ENCODE results near the gene HMGXB4.

Gene HMGXB4

DNA sequence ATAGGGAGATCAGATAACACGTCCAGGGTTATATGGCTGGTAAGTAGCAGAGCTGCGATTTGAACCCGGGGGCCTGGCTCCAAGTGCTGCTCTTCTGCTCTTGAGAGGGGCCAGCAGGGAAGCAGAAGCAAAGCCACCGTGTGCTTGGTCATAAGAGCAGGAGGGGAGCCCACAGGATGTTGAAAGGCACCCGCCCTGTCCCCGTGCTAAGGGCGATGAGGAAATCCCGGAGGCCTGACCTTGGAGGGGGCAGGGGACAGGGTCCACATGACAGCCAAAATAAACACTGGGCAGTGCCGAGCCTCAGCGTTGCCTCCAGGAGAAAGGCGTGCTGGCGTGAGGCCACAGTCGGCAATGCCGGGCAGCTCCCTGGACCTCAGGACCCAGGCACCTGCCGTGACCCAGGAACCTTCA is 71.2 kb downstream of the HMGXB4 start:
- H3K27me3 Mint-ChIP-seq (ENCODE audit: low read depth): no peaks in the 10 kb centered on the region
- no peak overlapping the region for H3K4me3 Mint-ChIP-seq
- no peaks in the 10 kb centered on the region for H3K9me3 Mint-ChIP-seq
- no peak for TF ChIP-seq CTCF (IDR thresholded peaks at IDR 0.05; ENCODE audit: unreplicated experiment in 3 of 3)
- peaks cover 58% of the 10 kb centered on the region for H3K36me3 Mint-ChIP-seq (ENCODE audit: low read depth)
- no peaks in the 10 kb centered on the region for H3K4me1 Mint-ChIP-seq
- H3K27ac Mint-ChIP-seq: no peak overlapping the region

DNA sequence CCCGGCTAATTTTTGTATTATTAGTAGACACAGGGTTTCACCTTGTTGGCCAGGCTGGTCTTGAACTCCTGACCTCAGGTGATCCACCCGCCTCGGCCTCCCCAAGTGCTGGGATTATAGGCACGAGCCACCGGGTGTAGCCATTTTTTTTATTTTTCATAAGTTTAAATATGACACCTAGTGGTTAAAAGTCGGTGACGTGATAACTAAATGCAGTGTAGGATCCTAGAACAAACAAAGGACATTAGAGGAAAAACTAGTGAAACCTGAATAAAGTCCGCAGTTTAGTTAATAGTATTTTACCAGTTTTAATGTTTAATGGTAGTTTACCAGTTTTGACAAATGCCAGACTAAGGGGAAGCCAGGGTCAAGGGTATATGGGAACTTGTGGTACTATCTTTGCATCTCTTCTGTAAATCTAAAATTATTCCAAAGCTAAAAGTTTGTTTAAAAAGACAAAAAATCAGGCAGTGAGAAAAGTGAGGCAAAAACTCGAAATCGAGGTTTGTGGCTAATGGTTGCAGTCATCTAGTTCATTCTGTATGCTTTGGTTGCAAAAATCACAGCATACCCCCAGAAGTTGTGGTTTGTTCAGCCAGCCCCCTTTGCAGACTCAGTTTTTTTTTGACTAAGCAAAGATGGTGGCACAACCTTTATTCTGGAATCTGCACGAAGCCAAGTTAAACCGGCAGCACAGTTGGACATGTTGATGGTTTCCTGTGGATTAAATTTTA is 72.0 kb downstream of the HMGXB4 start:
- Mint-ChIP-seq H3K27me3 (ENCODE audit: low read depth) (no peaks in the 10 kb centered on the region), H3K4me3 (no peak overlapping the region), H3K36me3 (ENCODE audit: low read depth) (peaks cover 62% of the 10 kb centered on the region), H3K4me1 (no peaks in the 10 kb centered on the region), H3K9me3 (no peaks in the 10 kb centered on the region), H3K27ac (no peak overlapping the region)
- TF ChIP-seq CTCF (IDR thresholded peaks at IDR 0.05; ENCODE audit: unreplicated experiment in 3 of 3): no peak

GRCh38 chr22:35330258-35330861 is 73.1 kb downstream of the HMGXB4 start:
- peaks cover 56% of the 10 kb centered on the region for H3K36me3 Mint-ChIP-seq (ENCODE audit: low read depth)

DNA sequence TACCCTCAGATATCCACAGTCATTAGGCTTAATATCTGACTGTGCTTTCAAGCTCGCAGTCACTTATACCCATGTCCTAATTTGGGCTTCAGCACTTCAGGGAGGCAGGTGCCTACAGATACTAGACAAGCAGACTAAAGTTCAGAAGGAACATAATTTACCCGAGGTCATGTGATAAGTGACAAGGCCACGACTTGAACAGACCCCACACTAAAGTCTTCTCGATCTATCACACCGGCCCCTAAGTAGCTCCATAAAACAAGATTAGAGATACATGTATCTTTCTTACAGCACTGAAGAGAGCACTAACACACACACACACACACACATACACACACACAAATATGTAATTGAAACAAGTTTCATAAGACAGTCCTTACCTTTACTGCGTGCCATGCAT is 75.0 kb downstream of the HMGXB4 start:
- Mint-ChIP-seq H3K9me3 (no peaks in the 10 kb centered on the region), H3K27me3 (ENCODE audit: low read depth) (no peaks in the 10 kb centered on the region), H3K4me3 (no peak overlapping the region), H3K27ac (no peak overlapping the region), H3K36me3 (ENCODE audit: low read depth) (peaks cover 48% of the 10 kb centered on the region), H3K4me1 (no peaks in the 10 kb centered on the region)
- TF ChIP-seq CTCF (IDR thresholded peaks at IDR 0.05; ENCODE audit: unreplicated experiment in 3 of 3): no peak

More at GRCh38 chr22:35330258-35330861, 73.1 kb downstream of the HMGXB4 start:
- Mint-ChIP-seq H3K4me3 (no peak overlapping the region), H3K4me1 (no peaks in the 10 kb centered on the region), H3K27ac (no peak overlapping the region), H3K9me3 (no peaks in the 10 kb centered on the region), H3K27me3 (ENCODE audit: low read depth) (no peaks in the 10 kb centered on the region)
- TF ChIP-seq CTCF (IDR thresholded peaks at IDR 0.05; ENCODE audit: unreplicated experiment in 3 of 3): no peak

DNA sequence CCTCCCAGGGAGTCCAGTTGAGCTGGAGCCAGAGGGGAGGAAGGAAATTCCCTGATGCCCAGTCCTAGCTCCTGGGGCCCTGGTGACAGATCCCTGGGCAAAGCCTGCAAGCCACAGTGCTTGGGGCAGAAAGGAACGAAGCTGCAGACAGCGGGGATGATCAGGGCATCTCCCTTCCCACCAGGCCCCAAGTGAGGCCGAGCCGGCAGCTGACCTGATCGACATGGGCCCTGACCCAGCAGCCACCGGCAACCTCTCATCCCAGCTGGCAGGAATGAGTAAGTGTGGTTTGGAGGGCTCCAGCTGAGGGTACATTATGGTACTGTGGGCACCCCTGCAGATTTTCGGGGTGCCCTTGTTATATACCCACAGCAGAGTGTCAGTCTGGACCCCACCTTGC is 75.9 kb downstream of the HMGXB4 start:
- no peak for TF ChIP-seq CTCF (IDR thresholded peaks at IDR 0.05; ENCODE audit: unreplicated experiment in 3 of 3)
- no peak overlapping the region for H3K27ac Mint-ChIP-seq
- no peaks in the 10 kb centered on the region for H3K9me3 Mint-ChIP-seq
- H3K4me1 Mint-ChIP-seq: no peaks in the 10 kb centered on the region
- H3K27me3 Mint-ChIP-seq (ENCODE audit: low read depth): no peaks in the 10 kb centered on the region
- no peak overlapping the region for H3K4me3 Mint-ChIP-seq
- peaks cover 42% of the 10 kb centered on the region for H3K36me3 Mint-ChIP-seq (ENCODE audit: low read depth)

- Mint-ChIP-seq H3K4me3 (no peak overlapping the region), H3K4me1 (no peaks in the 10 kb centered on the region), H3K27me3 (ENCODE audit: low read depth) (no peaks in the 10 kb centered on the region), H3K36me3 (ENCODE audit: low read depth) (peaks cover 40% of the 10 kb centered on the region), H3K9me3 (no peaks in the 10 kb centered on the region), H3K27ac (no peak overlapping the region)
- TF ChIP-seq CTCF (IDR thresholded peaks at IDR 0.05; ENCODE audit: unreplicated experiment in 3 of 3): no peak
These were observed 76.7 kb downstream of the HMGXB4 start for GRCh38 chr22:35334004-35334403.

Measured in nephron (organoid).